Activated CD8-positive, alpha-beta memory T cell treated with anti-CD3 and anti-CD28 coated beads for 24 hours (primary cell): ENCODE data around the gene COLEC11.
"Not testable (repeated sequence)": the region's sequence is repeated elsewhere in the genome, so short reads cannot be mapped to it uniquely, and the experiment has no call there.

Experiments
- DNase-seq: peaks from one replicate; pipeline ENCODE4 v3.0.0-alpha.2; 2020

The COLEC11 gene

GRCh38 chr2:3626118-3626811 lies 31.4 kb downstream of the COLEC11 start:
- DNase-seq = no peak

- DNase-seq = no peak
Measured at GRCh38 chr2:3626812-3627499, 32.0 kb downstream of the COLEC11 start.

GRCh38 chr2:3627500-3628100 lies 32.7 kb downstream of the COLEC11 start:
- no peak for DNase-seq

- no peak for DNase-seq
Measured at GRCh38 chr2:3628241-3628679, 33.3 kb downstream of the COLEC11 start.

GRCh38 chr2:3628800-3629199 lies 33.9 kb downstream of the COLEC11 start:
- no peak for DNase-seq

GRCh38 chr2:3630631-3631030 lies 35.7 kb downstream of the COLEC11 start:
- peak; percentile 13 for DNase-seq

- DNase-seq = peak; percentile 3
Measured at GRCh38 chr2:3631161-3631850, 36.4 kb downstream of the COLEC11 start.

GRCh38 chr2:3631851-3632659 lies 37.1 kb downstream of the COLEC11 start:
- no peak for DNase-seq

- DNase-seq = no peak
Measured at GRCh38 chr2:3633089-3633981, 38.4 kb downstream of the COLEC11 start.

- DNase-seq = no peak
Measured at GRCh38 chr2:3633982-3634595, 39.2 kb downstream of the COLEC11 start.

- no peak for DNase-seq
Measured at GRCh38 chr2:3634596-3635121, 39.7 kb downstream of the COLEC11 start.

- no peak for DNase-seq
Measured at GRCh38 chr2:3635171-3635974, 40.5 kb downstream of the COLEC11 start.

GRCh38 chr2:3635975-3636327 lies 41.0 kb downstream of the COLEC11 start:
- not testable (repeated sequence) for DNase-seq

GRCh38 chr2:3636586-3637310 lies 41.8 kb downstream of the COLEC11 start:
- DNase-seq = no peak

- no peak for DNase-seq
Measured at GRCh38 chr2:3637311-3637675, 42.4 kb downstream of the COLEC11 start.

GRCh38 chr2:3637692-3638455 lies 43.0 kb downstream of the COLEC11 start:
- DNase-seq = no peak

- DNase-seq = no peak
Measured at GRCh38 chr2:3638456-3638810, 43.5 kb downstream of the COLEC11 start.

GRCh38 chr2:3639015-3639630 lies 44.2 kb downstream of the COLEC11 start:
- DNase-seq = no peak
